ENCODE results near the gene HSP90B1. TPM values are rescaled to one million over a fixed set of nuclear protein-coding genes. Genes with fewer than 3 reads are reported as not detected.

HSP90B1 gene
- total RNA-seq, 1 experiment from 2014 or later, result 970 TPM

DNA sequence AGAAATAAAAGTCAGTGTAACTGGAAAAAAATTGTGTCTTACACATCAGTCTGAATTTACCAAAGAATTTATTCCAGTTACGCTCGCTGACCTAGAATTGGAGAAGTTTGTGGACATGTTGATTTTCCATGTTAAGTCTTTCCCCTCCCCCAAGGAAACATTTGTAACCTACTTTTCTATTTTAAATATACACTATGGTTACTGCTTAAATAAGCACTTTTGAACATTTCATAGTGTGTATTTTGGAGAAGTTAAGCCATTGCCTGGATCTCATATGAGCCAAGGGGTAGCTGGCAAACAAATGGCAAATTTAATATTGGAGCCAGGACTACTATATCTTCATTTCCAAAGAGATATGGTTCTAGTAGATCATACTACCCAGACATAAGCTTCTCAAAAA, 46.3 kb upstream of the HSP90B1 start:
- Histone ChIP-seq H3K27me3 (replicated peaks; ENCODE audit: insufficient read depth, low read depth, low read length, poor library complexity) (no peaks in the 10 kb centered on the region), H3K27ac (ENCODE audit: low read depth, low read length, poor library complexity, severe bottlenecking) (no peak overlapping the region), H3K36me3 (ENCODE audit: insufficient read depth, low read length, poor library complexity, severe bottlenecking) (no peaks in the 10 kb centered on the region), H3K9me3 (ENCODE audit: low read depth, low read length, poor library complexity, severe bottlenecking) (no peaks in the 10 kb centered on the region), H3K4me3 (ENCODE audit: low read depth, low read length, poor library complexity, severe bottlenecking) (no peak overlapping the region), H3K4me1 (ENCODE audit: insufficient read depth, low read length, poor library complexity, severe bottlenecking) (no peaks in the 10 kb centered on the region)
- CTCF ChIA-PET, result interaction anchor here (1.0 kb wide), 1 partner anchor 225 kb away, joined by 8 read pairs; no protein-coding TSS in a partner anchor
- no peak for DNase-seq (ENCODE audit: low spot score)
- BruUV-seq (replicated peaks), result no TSS peak
- TF ChIP-seq, protein P1, sequence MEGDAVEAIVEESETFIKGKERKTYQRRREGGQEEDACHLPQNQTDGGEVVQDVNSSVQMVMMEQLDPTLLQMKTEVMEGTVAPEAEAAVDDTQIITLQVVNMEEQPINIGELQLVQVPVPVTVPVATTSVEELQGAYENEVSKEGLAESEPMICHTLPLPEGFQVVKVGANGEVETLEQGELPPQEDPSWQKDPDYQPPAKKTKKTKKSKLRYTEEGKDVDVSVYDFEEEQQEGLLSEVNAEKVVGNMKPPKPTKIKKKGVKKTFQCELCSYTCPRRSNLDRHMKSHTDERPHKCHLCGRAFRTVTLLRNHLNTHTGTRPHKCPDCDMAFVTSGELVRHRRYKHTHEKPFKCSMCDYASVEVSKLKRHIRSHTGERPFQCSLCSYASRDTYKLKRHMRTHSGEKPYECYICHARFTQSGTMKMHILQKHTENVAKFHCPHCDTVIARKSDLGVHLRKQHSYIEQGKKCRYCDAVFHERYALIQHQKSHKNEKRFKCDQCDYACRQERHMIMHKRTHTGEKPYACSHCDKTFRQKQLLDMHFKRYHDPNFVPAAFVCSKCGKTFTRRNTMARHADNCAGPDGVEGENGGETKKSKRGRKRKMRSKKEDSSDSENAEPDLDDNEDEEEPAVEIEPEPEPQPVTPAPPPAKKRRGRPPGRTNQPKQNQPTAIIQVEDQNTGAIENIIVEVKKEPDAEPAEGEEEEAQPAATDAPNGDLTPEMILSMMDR (conservative IDR thresholded peaks at IDR 0.05; ENCODE audit: low read depth, low read length), result no peak
- no peak for TF ChIP-seq EZH2 (IDR thresholded peaks at IDR 0.05; ENCODE audit: borderline replicate concordance, low read depth, low read length, poor library complexity, severe bottlenecking)
- POLR2A ChIA-PET (ENCODE audit: low non-redundant PET), result no interaction called here
- intact Hi-C loops (cut with micrococcal nuclease; ENCODE audit: unreplicated experiment), result loop anchor here (1.0 kb wide), 1 partner anchor 225 kb away; no protein-coding TSS in a partner anchor

GRCh38 chr12:103884316-103884715, 45.9 kb upstream of the HSP90B1 start:
- no peak overlapping the region for H3K4me3 ChIP-seq (ENCODE audit: low read depth, low read length, poor library complexity, severe bottlenecking)
- POLR2A ChIA-PET (ENCODE audit: low non-redundant PET), result no interaction called here
- peak; percentile 42 for DNase-seq (ENCODE audit: low spot score)
- CTCF ChIA-PET, result interaction anchor here (1.0 kb wide), 1 partner anchor 225 kb away, joined by 8 read pairs; no protein-coding TSS in a partner anchor
- no peaks in the 10 kb centered on the region for H3K27me3 ChIP-seq (replicated peaks; ENCODE audit: insufficient read depth, low read depth, low read length, poor library complexity)
- no peaks in the 10 kb centered on the region for H3K9me3 ChIP-seq (ENCODE audit: low read depth, low read length, poor library complexity, severe bottlenecking)
- no peaks in the 10 kb centered on the region for H3K36me3 ChIP-seq (ENCODE audit: insufficient read depth, low read length, poor library complexity, severe bottlenecking)
- intact Hi-C loops (cut with micrococcal nuclease; ENCODE audit: unreplicated experiment), result loop anchor here (1.0 kb wide), 1 partner anchor 225 kb away; no protein-coding TSS in a partner anchor
- TF ChIP-seq, protein P1 (conservative IDR thresholded peaks at IDR 0.05; ENCODE audit: low read depth, low read length), result peak; percentile 54
- TF ChIP-seq EZH2 (IDR thresholded peaks at IDR 0.05; ENCODE audit: borderline replicate concordance, low read depth, low read length, poor library complexity, severe bottlenecking), result no peak
- no peak overlapping the region for H3K27ac ChIP-seq (ENCODE audit: low read depth, low read length, poor library complexity, severe bottlenecking)
- H3K4me1 ChIP-seq (ENCODE audit: insufficient read depth, low read length, poor library complexity, severe bottlenecking), result no peaks in the 10 kb centered on the region
- no TSS peak for BruUV-seq (replicated peaks)

- intact Hi-C loops (cut with micrococcal nuclease; ENCODE audit: unreplicated experiment), result no loop called here
- DNase-seq (ENCODE audit: low spot score), result no peak
- no TSS peak for BruUV-seq (replicated peaks)
These were observed 43.9 kb upstream of the HSP90B1 start for GRCh38 chr12:103886195-103886797.

More at GRCh38 chr12:103886195-103886797, 43.9 kb upstream of the HSP90B1 start:
- no peak overlapping the region for H3K4me3 ChIP-seq (ENCODE audit: low read depth, low read length, poor library complexity, severe bottlenecking)
- TF ChIP-seq, protein P1 (conservative IDR thresholded peaks at IDR 0.05; ENCODE audit: low read depth, low read length), result no peak
- TF ChIP-seq EZH2 (IDR thresholded peaks at IDR 0.05; ENCODE audit: borderline replicate concordance, low read depth, low read length, poor library complexity, severe bottlenecking), result no peak
- H3K4me1 ChIP-seq (ENCODE audit: insufficient read depth, low read length, poor library complexity, severe bottlenecking), result no peaks in the 10 kb centered on the region
- no peaks in the 10 kb centered on the region for H3K9me3 ChIP-seq (ENCODE audit: low read depth, low read length, poor library complexity, severe bottlenecking)
- POLR2A ChIA-PET (ENCODE audit: low non-redundant PET), result no interaction called here
- H3K27me3 ChIP-seq (replicated peaks; ENCODE audit: insufficient read depth, low read depth, low read length, poor library complexity), result no peaks in the 10 kb centered on the region
- no peak overlapping the region for H3K27ac ChIP-seq (ENCODE audit: low read depth, low read length, poor library complexity, severe bottlenecking)
- no peaks in the 10 kb centered on the region for H3K36me3 ChIP-seq (ENCODE audit: insufficient read depth, low read length, poor library complexity, severe bottlenecking)
- CTCF ChIA-PET, result no interaction called here

All from A673 (cell line).